ENCODE measurements around the gene LRMDA.

DNA sequence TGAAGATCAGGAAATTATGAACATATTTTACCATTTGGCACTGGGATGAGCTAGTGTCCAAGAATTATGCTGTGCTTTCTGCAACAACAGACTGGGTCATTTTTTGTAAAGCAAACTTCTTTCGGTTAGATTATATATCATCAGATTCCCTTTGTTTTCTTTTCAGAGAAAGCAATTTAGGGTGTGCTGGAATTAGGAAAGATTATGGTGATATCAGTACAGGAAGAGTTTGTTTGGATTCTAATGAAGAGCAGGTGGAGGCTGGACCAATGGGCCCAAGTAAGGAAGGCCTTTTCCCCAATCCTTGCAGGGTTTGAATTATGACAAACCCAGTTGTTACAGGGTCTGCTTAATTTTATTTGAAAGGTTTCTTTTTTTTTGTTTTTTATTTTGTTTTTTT lies 1113.4 kb downstream of the LRMDA start:
- TF ChIP-seq EP300 (IDR thresholded peaks at IDR 0.05; ENCODE audit: borderline replicate concordance in 1 of 2, low read depth in 2 of 2, low read length in 2 of 2), result no peak
- no peak for TF ChIP-seq POLR2A (IDR thresholded peaks at IDR 0.05; ENCODE audit: control extremely low read depth in 1 of 2, low read depth in 2 of 2, low read length in 2 of 2)
- no peak for TF ChIP-seq POLR2AphosphoS5 (IDR thresholded peaks at IDR 0.05; ENCODE audit: low read depth, low read length)
- no peak for TF ChIP-seq TAF1 (IDR thresholded peaks at IDR 0.05; ENCODE audit: low read depth, low read length)
- TF ChIP-seq, protein P1, sequence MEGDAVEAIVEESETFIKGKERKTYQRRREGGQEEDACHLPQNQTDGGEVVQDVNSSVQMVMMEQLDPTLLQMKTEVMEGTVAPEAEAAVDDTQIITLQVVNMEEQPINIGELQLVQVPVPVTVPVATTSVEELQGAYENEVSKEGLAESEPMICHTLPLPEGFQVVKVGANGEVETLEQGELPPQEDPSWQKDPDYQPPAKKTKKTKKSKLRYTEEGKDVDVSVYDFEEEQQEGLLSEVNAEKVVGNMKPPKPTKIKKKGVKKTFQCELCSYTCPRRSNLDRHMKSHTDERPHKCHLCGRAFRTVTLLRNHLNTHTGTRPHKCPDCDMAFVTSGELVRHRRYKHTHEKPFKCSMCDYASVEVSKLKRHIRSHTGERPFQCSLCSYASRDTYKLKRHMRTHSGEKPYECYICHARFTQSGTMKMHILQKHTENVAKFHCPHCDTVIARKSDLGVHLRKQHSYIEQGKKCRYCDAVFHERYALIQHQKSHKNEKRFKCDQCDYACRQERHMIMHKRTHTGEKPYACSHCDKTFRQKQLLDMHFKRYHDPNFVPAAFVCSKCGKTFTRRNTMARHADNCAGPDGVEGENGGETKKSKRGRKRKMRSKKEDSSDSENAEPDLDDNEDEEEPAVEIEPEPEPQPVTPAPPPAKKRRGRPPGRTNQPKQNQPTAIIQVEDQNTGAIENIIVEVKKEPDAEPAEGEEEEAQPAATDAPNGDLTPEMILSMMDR (IDR thresholded peaks at IDR 0.05; ENCODE audit: control extremely low read depth in 1 of 3, insufficient read depth in 1 of 3, low read depth in 1 of 3, low read length in 3 of 3), result no peak
- TF ChIP-seq SUZ12 (IDR thresholded peaks at IDR 0.05; ENCODE audit: low read length), result no peak
- no peak for TF ChIP-seq SIN3A (conservative IDR thresholded peaks at IDR 0.05 in 1 of 2, IDR thresholded peaks at IDR 0.05 in 1 of 2; ENCODE audit: low read depth in 1 of 2, low read length in 2 of 2)
- TF ChIP-seq SAP30 (IDR thresholded peaks at IDR 0.05; ENCODE audit: insufficient read depth, insufficient replicate concordance, low read length), result no peak
- no peak for TF ChIP-seq CBX8 (IDR thresholded peaks at IDR 0.05; ENCODE audit: borderline replicate concordance, low read depth, low read length)
- TF ChIP-seq, protein P2, sequence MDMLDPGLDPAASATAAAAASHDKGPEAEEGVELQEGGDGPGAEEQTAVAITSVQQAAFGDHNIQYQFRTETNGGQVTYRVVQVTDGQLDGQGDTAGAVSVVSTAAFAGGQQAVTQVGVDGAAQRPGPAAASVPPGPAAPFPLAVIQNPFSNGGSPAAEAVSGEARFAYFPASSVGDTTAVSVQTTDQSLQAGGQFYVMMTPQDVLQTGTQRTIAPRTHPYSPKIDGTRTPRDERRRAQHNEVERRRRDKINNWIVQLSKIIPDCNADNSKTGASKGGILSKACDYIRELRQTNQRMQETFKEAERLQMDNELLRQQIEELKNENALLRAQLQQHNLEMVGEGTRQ (IDR thresholded peaks at IDR 0.05; ENCODE audit: low read length), result no peak
- no peak for TF ChIP-seq RFX5 (IDR thresholded peaks at IDR 0.05; ENCODE audit: borderline replicate concordance, low read depth, low read length)
- TF ChIP-seq CEBPB (IDR thresholded peaks at IDR 0.05; ENCODE audit: low read depth, low read length), result no peak
